ENCODE measurements around the gene SSH2. TPM values are rescaled to one million over a fixed set of nuclear protein-coding genes. Genes with fewer than 3 reads are reported as not detected.

The SSH2 gene
- total and polyA plus RNA-seq, 8 donors = 23.5 to 85.5 (median 24.1) TPM

DNA sequence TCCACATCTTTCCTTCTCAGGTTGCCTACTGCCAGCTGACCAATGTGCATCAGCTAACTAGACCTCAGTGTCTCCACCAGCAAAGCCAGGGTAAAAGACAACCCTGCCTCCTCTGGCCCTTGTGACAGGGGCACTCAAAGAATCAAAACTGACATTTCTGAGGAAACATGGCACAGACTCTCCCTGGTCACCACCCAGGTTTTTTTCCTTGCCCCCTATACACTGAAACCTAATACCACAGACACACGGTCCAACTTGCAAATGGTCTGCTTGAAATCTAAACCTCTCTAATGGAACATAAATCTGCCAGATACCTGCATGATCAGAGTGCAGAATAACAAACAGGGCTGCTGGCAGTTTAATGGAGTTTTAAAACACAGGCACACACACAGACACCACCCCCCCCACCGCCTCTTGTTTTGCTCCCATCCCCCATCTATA is 287.8 kb downstream of the SSH2 start:
- TF ChIP-seq, protein P1, sequence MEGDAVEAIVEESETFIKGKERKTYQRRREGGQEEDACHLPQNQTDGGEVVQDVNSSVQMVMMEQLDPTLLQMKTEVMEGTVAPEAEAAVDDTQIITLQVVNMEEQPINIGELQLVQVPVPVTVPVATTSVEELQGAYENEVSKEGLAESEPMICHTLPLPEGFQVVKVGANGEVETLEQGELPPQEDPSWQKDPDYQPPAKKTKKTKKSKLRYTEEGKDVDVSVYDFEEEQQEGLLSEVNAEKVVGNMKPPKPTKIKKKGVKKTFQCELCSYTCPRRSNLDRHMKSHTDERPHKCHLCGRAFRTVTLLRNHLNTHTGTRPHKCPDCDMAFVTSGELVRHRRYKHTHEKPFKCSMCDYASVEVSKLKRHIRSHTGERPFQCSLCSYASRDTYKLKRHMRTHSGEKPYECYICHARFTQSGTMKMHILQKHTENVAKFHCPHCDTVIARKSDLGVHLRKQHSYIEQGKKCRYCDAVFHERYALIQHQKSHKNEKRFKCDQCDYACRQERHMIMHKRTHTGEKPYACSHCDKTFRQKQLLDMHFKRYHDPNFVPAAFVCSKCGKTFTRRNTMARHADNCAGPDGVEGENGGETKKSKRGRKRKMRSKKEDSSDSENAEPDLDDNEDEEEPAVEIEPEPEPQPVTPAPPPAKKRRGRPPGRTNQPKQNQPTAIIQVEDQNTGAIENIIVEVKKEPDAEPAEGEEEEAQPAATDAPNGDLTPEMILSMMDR (IDR thresholded peaks at IDR 0.05) = no peak
- no peak for ATAC-seq
- H3K4me3 ChIP-seq = no peak overlapping the region
- H3K27ac ChIP-seq = peak overlapping the region in 1 of 2 donors; percentile 72
- H3K9me3 ChIP-seq = no peaks in the 10 kb centered on the region
- peaks cover 0 to 44% of the 10 kb centered on the region in 2 donors for H3K36me3 ChIP-seq
- H3K27me3 ChIP-seq = no peaks in the 10 kb centered on the region
- intact Hi-C loops (cut with DNase I) = no loop called here
- H3K4me1 ChIP-seq = peaks cover 30 to 79% of the 10 kb centered on the region in 2 donors
- no peak for DNase-seq

DNA sequence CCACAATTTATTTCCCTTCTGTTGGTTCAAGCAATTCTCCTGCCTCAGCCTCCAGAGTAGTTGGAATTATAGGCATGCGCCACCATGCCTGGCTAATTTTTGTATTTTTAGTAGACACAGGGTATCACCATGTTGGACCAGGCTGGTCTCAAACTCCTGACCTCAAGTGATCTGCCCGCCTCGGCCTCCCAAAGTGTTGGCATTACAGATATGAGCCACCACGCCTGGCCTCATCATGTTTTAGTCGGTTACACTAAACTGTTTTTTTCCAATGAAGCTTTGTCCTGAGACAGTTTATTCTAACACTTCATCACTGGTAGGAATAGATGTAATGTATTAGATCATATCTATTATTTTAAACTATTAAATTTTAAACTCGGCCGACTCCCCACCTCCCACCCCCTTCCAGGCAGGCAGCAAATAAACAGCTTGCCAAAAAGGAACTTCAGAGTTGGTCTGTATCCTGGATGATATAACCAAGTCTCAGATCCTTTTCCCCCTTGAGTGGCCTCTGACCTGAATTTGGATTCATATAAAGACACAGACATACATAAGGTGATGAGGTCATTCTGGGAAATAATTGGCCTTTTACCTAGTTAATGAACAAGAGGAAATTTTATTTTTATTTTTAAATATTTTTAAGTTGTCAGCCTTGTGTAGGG is 288.9 kb downstream of the SSH2 start:
- no peaks in the 10 kb centered on the region for H3K9me3 ChIP-seq
- DNase-seq (peak in 1 of 4 donors; percentile 33), ATAC-seq (no peak)
- TF ChIP-seq, protein P1 (IDR thresholded peaks at IDR 0.05) = no peak
- H3K27me3 ChIP-seq = no peaks in the 10 kb centered on the region
- intact Hi-C loops (cut with DNase I) = no loop called here
- peaks cover 29 to 73% of the 10 kb centered on the region in 2 donors for H3K4me1 ChIP-seq
- no peak overlapping the region for H3K4me3 ChIP-seq
- peak overlapping the region; percentile 57 to 72 for H3K27ac ChIP-seq
- H3K36me3 ChIP-seq = peaks cover 0 to 44% of the 10 kb centered on the region in 2 donors

DNA sequence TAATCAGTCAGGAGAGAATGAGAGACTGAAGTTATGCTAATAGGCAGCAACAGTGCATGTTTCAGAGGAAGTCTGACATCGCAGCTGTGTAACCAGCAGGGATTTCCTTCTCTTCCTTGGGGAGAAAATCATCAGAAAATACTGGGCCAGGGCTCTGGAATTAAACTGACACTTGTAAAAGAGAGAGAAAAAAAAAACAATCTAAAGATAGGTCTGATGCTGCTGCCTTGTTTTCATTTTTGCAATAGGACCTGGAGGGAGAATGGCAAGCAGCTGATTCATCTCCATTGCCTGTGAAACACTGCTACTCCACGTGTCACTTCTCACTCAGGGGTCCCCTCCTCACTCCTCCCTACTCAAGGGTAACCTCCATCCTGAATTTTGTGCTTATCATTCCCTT is 289.6 kb downstream of the SSH2 start:
- peaks cover 24 to 66% of the 10 kb centered on the region in 2 donors for H3K4me1 ChIP-seq
- intact Hi-C loops (cut with DNase I) = no loop called here
- no peak for ATAC-seq

DNA sequence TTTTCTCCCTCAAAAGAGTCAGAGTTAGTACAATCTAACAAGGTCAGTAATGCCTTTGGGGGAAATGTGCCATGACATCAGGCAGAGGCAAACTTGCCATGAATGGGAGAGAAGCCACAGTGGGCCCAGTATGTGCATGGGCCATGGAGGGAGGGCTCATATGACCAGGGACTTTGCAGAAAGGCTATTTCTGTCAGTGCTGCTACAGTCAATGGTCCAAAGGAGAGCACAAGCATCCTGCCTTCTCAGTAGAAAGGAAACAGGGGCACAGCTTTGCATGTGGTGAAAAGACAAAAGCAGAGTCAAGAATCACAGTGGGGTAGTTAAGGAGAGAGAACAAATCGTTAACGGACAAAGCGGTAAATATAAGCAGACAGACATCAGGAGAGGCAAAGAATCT is 296.1 kb downstream of the SSH2 start:
- no peak overlapping the region for H3K4me3 ChIP-seq
- ATAC-seq (no peak), DNase-seq (no peak)
- TF ChIP-seq, protein P1 (IDR thresholded peaks at IDR 0.05) = no peak
- H3K36me3 ChIP-seq = peaks cover 0 to 86% of the 10 kb centered on the region in 2 donors
- peaks cover 0 to 1% of the 10 kb centered on the region in 2 donors for H3K4me1 ChIP-seq
- H3K9me3 ChIP-seq = no peaks in the 10 kb centered on the region
- H3K27me3 ChIP-seq = no peaks in the 10 kb centered on the region
- intact Hi-C loops (cut with DNase I) = loop anchor here in 1 of 2 donors (10.0 kb wide), 1 partner anchor 301 kb away; the partner anchor contains the start of gene SSH2
- no peak overlapping the region for H3K27ac ChIP-seq

More for the DNA sequence above, 289.6 kb downstream of the SSH2 start:
- H3K27me3 ChIP-seq = no peaks in the 10 kb centered on the region
- peak overlapping the region; percentile 47 to 72 for H3K27ac ChIP-seq
- H3K9me3 ChIP-seq = no peaks in the 10 kb centered on the region
- H3K4me3 ChIP-seq = no peak overlapping the region
- TF ChIP-seq, protein P1 (IDR thresholded peaks at IDR 0.05) = no peak
- no peak for DNase-seq
- peaks cover 0 to 48% of the 10 kb centered on the region in 2 donors for H3K36me3 ChIP-seq

DNA sequence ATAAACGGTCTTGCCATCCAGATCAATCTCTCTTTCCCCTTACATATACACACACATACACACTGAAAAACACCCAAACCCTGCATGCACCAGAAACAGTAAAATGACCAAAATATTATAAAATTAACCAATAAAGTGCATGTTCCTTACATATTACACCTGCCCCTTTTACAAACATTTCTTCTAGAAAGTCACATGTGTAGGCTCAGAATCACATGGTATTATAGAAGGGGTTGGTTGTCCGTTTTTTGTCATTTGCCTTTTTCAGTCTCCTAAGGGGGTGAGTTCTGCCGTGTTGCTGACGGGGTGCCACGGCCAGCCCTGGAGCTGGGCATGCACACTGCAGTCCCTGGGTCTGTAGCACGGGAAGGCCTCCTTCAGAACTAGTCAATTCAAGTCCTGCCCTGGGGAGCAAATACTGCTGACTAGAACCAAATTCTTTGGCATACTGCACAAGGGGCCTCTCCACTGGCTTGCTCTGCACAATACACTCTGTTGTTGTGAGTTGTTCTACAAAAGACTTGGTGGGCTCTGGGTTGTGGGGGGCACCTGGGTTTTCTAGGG is 299.3 kb downstream of the SSH2 start:
- Histone ChIP-seq H3K27ac (no peak overlapping the region), H3K4me1 (peaks cover 0 to 5% of the 10 kb centered on the region in 2 donors), H3K4me3 (no peak overlapping the region), H3K36me3 (peaks cover 0 to 72% of the 10 kb centered on the region in 2 donors), H3K9me3 (no peaks in the 10 kb centered on the region), H3K27me3 (no peaks in the 10 kb centered on the region)
- DNase-seq (no peak), ATAC-seq (no peak)
- TF ChIP-seq, protein P1 (IDR thresholded peaks at IDR 0.05) = no peak
- intact Hi-C loops (cut with DNase I) = loop anchor here in 1 of 2 donors (10.0 kb wide), 1 partner anchor 304 kb away; the partner anchor contains the start of gene SSH2
